B cell (primary cell): ENCODE results near the gene MTERF1. TPM values are rescaled to one million over a fixed set of nuclear protein-coding genes. Genes with fewer than 3 reads are reported as not detected.

Experiments
- ATAC-seq: fragments of 200-7000 bp; cut with Tn5 transposase; one replicate; pipeline ENCODE4 v1.10.0; 2021; ENCODE audit warnings: low read depth, mild to moderate bottlenecking, moderate number of reproducible peaks, moderate library complexity
- CTCF ChIA-PET: fragments of 350-600 bp; sonication (Branson Sonifier 250); formaldehyde crosslinking; loops from one replicate; lab custom pipeline; 2021; ENCODE audit warnings: antibody characterized with exemption, inconsistent platforms; lab: Charles Lee
- POLR2A ChIA-PET: fragments of 350-600 bp; sonication (Branson Sonifier 250); formaldehyde crosslinking; loops from one replicate; lab custom pipeline; 2021; ENCODE audit warnings: antibody characterized with exemption; lab: Charles Lee
- DNase-seq: peaks from one replicate; pipeline ENCODE4 v3.0.0; 2013
- H2AFZ ChIP-seq: 2 replicates; pipeline ENCODE4 v1.6.1; 2012; ENCODE audit warnings: mild to moderate bottlenecking, low read depth, low read length; ENCODE audit not compliant: insufficient read depth, poor library complexity, severe bottlenecking
- H3K27ac ChIP-seq, 2 donors: 1 replicate in 1 of 2; 2 replicates in 1 of 2; pipeline ENCODE4 v1.5.1; 2012 to 2013; ENCODE audit warnings: low read length in 2 of 2, mild to moderate bottlenecking in 2 of 2, moderate library complexity in 1 of 2
- H3K27me3 ChIP-seq, 4 experiments: fragments of 200-600 bp in 1 of 4; sonication (generic) in 1 of 4; replicated peaks in 1 of 4; 1 replicate in 2 of 4; 2 replicates in 2 of 4; pipeline versions ENCODE4 v1.6.1 to v1.7.0; 2013 to 2016; ENCODE audit warnings: low read length in 3 of 4, mild to moderate bottlenecking in 2 of 4, mixed read lengths in 1 of 4, moderate library complexity in 1 of 4; ENCODE audit not compliant: insufficient read depth in 4 of 4, control insufficient read depth in 3 of 4; ENCODE audit errors: control extremely low read depth in 1 of 4
- H3K36me3 ChIP-seq, 2 experiments: replicated peaks in 1 of 2; 1 replicate in 1 of 2; 2 replicates in 1 of 2; pipeline versions ENCODE4 v1.6.1 to v1.7.1; 2013; ENCODE audit warnings: low read length in 1 of 2; ENCODE audit not compliant: insufficient read depth in 2 of 2, control insufficient read depth in 1 of 2; ENCODE audit errors: control extremely low read depth in 1 of 2, extremely low read depth in 1 of 2
- H3K4me1 ChIP-seq, 2 donors: fragments of 200-600 bp in 1 of 2; sonication (generic) in 1 of 2; 1 replicate in 1 of 2; 2 replicates in 1 of 2; pipeline versions ENCODE4 v1.5.1 to v1.6.1; 2013 to 2017; ENCODE audit warnings: low read length in 2 of 2; ENCODE audit not compliant: control insufficient read depth in 2 of 2, insufficient read depth in 2 of 2
- H3K4me2 ChIP-seq: replicated peaks from 2 replicates; pipeline ENCODE3; 2012; ENCODE audit warnings: mild to moderate bottlenecking, low read depth, low read length; ENCODE audit not compliant: poor library complexity, severe bottlenecking
- H3K4me3 ChIP-seq, 5 experiments: fragments of 200-600 bp in 1 of 5; sonication (generic) in 1 of 5; 1 replicate in 3 of 5; 2 replicates in 2 of 5; pipeline versions ENCODE4 v1.5.1 to v1.7.0; 2011 to 2016; ENCODE audit warnings: low read length in 4 of 5, mild to moderate bottlenecking in 4 of 5, low read depth in 2 of 5, control low read depth in 1 of 5, moderate library complexity in 1 of 5; ENCODE audit not compliant: insufficient read depth in 1 of 5; ENCODE audit errors: control extremely low read depth in 1 of 5, extremely low read depth in 1 of 5
- H3K79me2 ChIP-seq: fragments of 200-600 bp; sonication (generic); one replicate; pipeline ENCODE4 v1.6.0; 2016; ENCODE audit warnings: low read length; ENCODE audit not compliant: control insufficient read depth, insufficient read depth
- H3K9ac ChIP-seq: fragments of 200-600 bp; sonication (generic); 2 replicates; pipeline ENCODE4 v1.6.1; 2017; ENCODE audit warnings: mild to moderate bottlenecking, low read length, moderate library complexity
- H3K9me3 ChIP-seq, 3 donors: one replicate each; pipeline versions ENCODE4 v1.6.1 to v1.7.1; 2013; ENCODE audit warnings: low read length in 2 of 3; ENCODE audit not compliant: control insufficient read depth in 2 of 3, insufficient read depth in 1 of 3; ENCODE audit errors: control extremely low read depth in 1 of 3
- H4K20me1 ChIP-seq: 2 replicates; pipeline ENCODE4 v1.6.0; 2012; ENCODE audit warnings: mild to moderate bottlenecking, low read length; ENCODE audit not compliant: insufficient read depth, control insufficient read depth, poor library complexity, severe bottlenecking
- H3K27ac Mint-ChIP-seq: one replicate; pipeline ENCODE4 v1.8.0; 2021; ENCODE audit warnings: mixed read lengths
- H3K27me3 Mint-ChIP-seq: one replicate; pipeline ENCODE4 v1.8.0; 2021; ENCODE audit warnings: mixed read lengths
- H3K4me1 Mint-ChIP-seq: one replicate; pipeline ENCODE4 v1.8.0; 2021; ENCODE audit warnings: mixed read lengths
- H3K4me3 Mint-ChIP-seq: one replicate; pipeline ENCODE4 v1.8.0; 2021; ENCODE audit warnings: mixed read lengths
- H3K9me3 Mint-ChIP-seq: one replicate; pipeline ENCODE4 v1.8.0; 2022; ENCODE audit warnings: mixed read lengths; ENCODE audit not compliant: insufficient read depth
- CTCF ChIP-seq: fragments of 200-600 bp; IDR thresholded peaks from one replicate; pipeline ENCODE4 v1.8.0; 2022; ENCODE audit warnings: antibody characterized with exemption, mild to moderate bottlenecking
- EZH2 ChIP-seq: IDR thresholded peaks from 2 replicates; pipeline ENCODE4 v1.6.1; 2012; ENCODE audit warnings: borderline replicate concordance, low read depth, mild to moderate bottlenecking, moderate library complexity, low read length; ENCODE audit not compliant: insufficient read depth, poor library complexity, severe bottlenecking
- WGBS: methylation state at CpG from one replicate; pipeline ENCODE4 v1.1.5; 2013; ENCODE audit warnings: missing lambda C conversion rate; ENCODE audit not compliant: insufficient coverage; 5-methylcytosine and 5-hydroxymethylcytosine counted together
- intact Hi-C: fragments of 100-400 bp; cut with micrococcal nuclease; formaldehyde crosslinking; loops from one replicate; pipeline ENCODE4 v1.10.0; 2022
- polyA plus RNA-seq: library from polyadenylated mRNA; depleted of rRNA; stranded (reverse); fragments of >200 nt; gene quantifications from 2 replicates; pipeline ENCODE4 v1.2.3, GENCODE V29; 2012
- total RNA-seq, 2 donors: library from RNA; stranded (reverse); fragments of 120-200 nt in 1 of 2; gene quantifications; 1 replicate in 1 of 2; 2 replicates in 1 of 2; pipeline versions ENCODE4 v1.2.3 to v1.2.4, GENCODE V29; 2013 to 2022

Gene MTERF1
- total and polyA plus RNA-seq, 2 donors (not counting 1 experiment from before 2014, with no cell fraction given): 5.4 to 34.4 TPM

- H3K4me3 Mint-ChIP-seq: no peak overlapping the region
- WGBS: no CpG with 5 or more reads among the region's 2 CpGs
- no peak overlapping the region for H3K27ac ChIP-seq
- no peak overlapping the region for H3K4me3 ChIP-seq
- TF ChIP-seq CTCF: no peak
- TF ChIP-seq EZH2: no peak
- no peaks in the 10 kb centered on the region for H4K20me1 ChIP-seq
- DNase-seq (no peak), ATAC-seq (no peak)
- no peaks in the 10 kb centered on the region for H3K9me3 ChIP-seq
- no peak overlapping the region for H2AFZ ChIP-seq
- no peaks in the 10 kb centered on the region for H3K9me3 Mint-ChIP-seq
- H3K79me2 ChIP-seq: no peaks in the 10 kb centered on the region
- ChIA-PET POLR2A (no interaction called here), CTCF (no interaction called here)
- intact Hi-C loops: no loop called here
- no peaks in the 10 kb centered on the region for H3K27me3 ChIP-seq
- H3K27ac Mint-ChIP-seq: no peak overlapping the region
- H3K9ac ChIP-seq: no peak overlapping the region
- H3K27me3 Mint-ChIP-seq: no peaks in the 10 kb centered on the region
- no peaks in the 10 kb centered on the region for H3K4me1 ChIP-seq
- H3K4me1 Mint-ChIP-seq: no peaks in the 10 kb centered on the region
- no peak overlapping the region for H3K4me2 ChIP-seq
- no peaks in the 10 kb centered on the region for H3K36me3 ChIP-seq
These were observed 53.3 kb downstream of the MTERF1 start for GRCh38 chr7:91827169-91827568.

- no peak for ATAC-seq
- Histone ChIP-seq H3K4me3 (no peak overlapping the region), H3K27me3 (no peaks in the 10 kb centered on the region), H4K20me1 (no peaks in the 10 kb centered on the region), H3K4me1 (no peaks in the 10 kb centered on the region), H3K27ac (no peak overlapping the region), H3K9me3 (no peaks in the 10 kb centered on the region), H3K36me3 (no peaks in the 10 kb centered on the region), H3K4me2 (no peak overlapping the region), H2AFZ (no peak overlapping the region), H3K79me2 (no peaks in the 10 kb centered on the region), H3K9ac (no peak overlapping the region)
- Mint-ChIP-seq H3K9me3 (peaks cover 6% of the 10 kb centered on the region), H3K4me1 (no peaks in the 10 kb centered on the region), H3K4me3 (no peak overlapping the region), H3K27me3 (no peaks in the 10 kb centered on the region), H3K27ac (no peak overlapping the region)
- DNase-seq: no peak
- POLR2A ChIA-PET: no interaction called here
- TF ChIP-seq CTCF: no peak
- no peak for TF ChIP-seq EZH2
- WGBS: no CpG with 5 or more reads among the region's 1 CpG
- intact Hi-C loops: no loop called here
- CTCF ChIA-PET: no interaction called here
These were observed 54.1 kb downstream of the MTERF1 start for GRCh38 chr7:91826377-91826776.
